DND-41 (cell line): ENCODE measurements around the gene PPARA.

Source experiments
- EZH2 ChIP-seq: IDR thresholded peaks from 3 replicates; pipeline ENCODE4 v1.6.1; 2012; ENCODE audit warnings: borderline replicate concordance, low read depth, mild to moderate bottlenecking, moderate library complexity, low read length, inconsistent platforms; ENCODE audit not compliant: severe bottlenecking
- TF ChIP-seq, protein P1 (sequence below): IDR thresholded peaks from 2 replicates; pipeline ENCODE4 v1.5.1; 2012; ENCODE audit warnings: borderline replicate concordance, low read length, moderate library complexity, mild to moderate bottlenecking; ENCODE audit not compliant: poor library complexity, severe bottlenecking; ENCODE audit errors: extremely low read depth

DNA sequence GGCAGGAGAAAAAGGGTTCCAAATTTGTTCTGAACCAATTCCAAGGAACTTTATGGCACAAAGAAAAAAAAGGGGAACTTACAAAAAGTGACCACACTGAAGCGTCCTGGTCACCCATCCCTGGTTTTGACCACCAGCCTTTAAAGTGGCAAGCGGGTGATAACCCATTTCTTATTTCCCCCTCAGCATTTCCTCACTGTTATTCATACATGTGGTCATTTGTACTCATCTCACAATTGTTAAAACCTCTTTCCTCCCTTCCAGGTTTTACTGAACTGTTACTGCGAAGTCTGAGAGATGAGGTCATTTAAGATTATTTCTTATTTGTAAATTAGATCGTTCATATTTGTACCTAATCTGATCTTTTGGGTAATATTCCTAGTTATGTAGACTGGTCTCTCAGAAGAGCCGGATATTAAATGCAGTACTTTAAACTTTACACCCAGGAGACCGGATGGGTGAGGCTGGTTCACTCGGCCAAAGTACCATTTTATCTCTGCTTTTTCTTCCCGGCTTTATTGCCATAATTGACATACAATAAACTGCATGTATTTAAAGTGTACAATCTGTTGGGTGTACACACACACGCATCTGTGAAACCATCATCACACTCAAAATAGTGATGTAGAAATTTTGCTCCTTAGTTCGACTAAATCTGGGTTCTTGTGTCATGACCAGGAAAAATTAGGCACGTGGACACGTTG is 52.7 kb downstream of the PPARA start:
- TF ChIP-seq, protein P1, sequence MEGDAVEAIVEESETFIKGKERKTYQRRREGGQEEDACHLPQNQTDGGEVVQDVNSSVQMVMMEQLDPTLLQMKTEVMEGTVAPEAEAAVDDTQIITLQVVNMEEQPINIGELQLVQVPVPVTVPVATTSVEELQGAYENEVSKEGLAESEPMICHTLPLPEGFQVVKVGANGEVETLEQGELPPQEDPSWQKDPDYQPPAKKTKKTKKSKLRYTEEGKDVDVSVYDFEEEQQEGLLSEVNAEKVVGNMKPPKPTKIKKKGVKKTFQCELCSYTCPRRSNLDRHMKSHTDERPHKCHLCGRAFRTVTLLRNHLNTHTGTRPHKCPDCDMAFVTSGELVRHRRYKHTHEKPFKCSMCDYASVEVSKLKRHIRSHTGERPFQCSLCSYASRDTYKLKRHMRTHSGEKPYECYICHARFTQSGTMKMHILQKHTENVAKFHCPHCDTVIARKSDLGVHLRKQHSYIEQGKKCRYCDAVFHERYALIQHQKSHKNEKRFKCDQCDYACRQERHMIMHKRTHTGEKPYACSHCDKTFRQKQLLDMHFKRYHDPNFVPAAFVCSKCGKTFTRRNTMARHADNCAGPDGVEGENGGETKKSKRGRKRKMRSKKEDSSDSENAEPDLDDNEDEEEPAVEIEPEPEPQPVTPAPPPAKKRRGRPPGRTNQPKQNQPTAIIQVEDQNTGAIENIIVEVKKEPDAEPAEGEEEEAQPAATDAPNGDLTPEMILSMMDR: no peak
- no peak for TF ChIP-seq EZH2
